HCT116 (cell line): ENCODE data around the gene SPOCD1. TPM values are rescaled to one million over a fixed set of nuclear protein-coding genes. Genes with fewer than 3 reads are reported as not detected.

Experiments
- ATAC-seq: fragments of 200-7000 bp; cut with Tn5 transposase; 2 replicates; pipeline ENCODE4 v1.9.1; 2020; ENCODE audit warnings: mild to moderate bottlenecking, moderate library complexity
- BruUV-seq: library from RNA; stranded (reverse); fragments of 400-500 nt; replicated peaks from 2 replicates; lab custom pipeline; 2021; lab: Mats Ljungman, UMichigan
- CTCF ChIA-PET: fragments of 300-600 bp; sonication (Branson Sonifier 250); formaldehyde crosslinking; loops from one replicate; lab custom pipeline; 2021; ENCODE audit warnings: antibody characterized with exemption; lab: Charles Lee
- POLR2A ChIA-PET: fragments of 300-600, 350-600 bp; sonication (Branson Sonifier 250); formaldehyde crosslinking; loops from one replicate; lab custom pipeline; 2021; ENCODE audit warnings: antibody characterized with exemption; lab: Charles Lee
- RAD21 ChIA-PET, 2 experiments: fragments of 300-600 bp; sonication (Branson Sonifier 250); formaldehyde crosslinking; loops; one replicate each; lab custom pipeline; 2023; ENCODE audit warnings: low total read pairs in 2 of 2; ENCODE audit not compliant: uncharacterized antibody in 2 of 2, unreplicated experiment in 2 of 2, low non-redundant PET in 1 of 2; lab: Charles Lee
- DNase-seq: peaks from one replicate; pipeline ENCODE4 v3.0.0-alpha.2; 2010; ENCODE audit warnings: low read depth, low spot score
- H2AFZ ChIP-seq: fragments of 200-600 bp; shearing (Covaris generic), sonication (generic); 2 replicates; pipeline ENCODE4 v1.6.1; 2017; ENCODE audit warnings: low read depth, mixed run types, mixed read lengths, antibody characterized with exemption, low read length; ENCODE audit not compliant: poor library complexity, severe bottlenecking
- H3K27ac ChIP-seq: 2 replicates; pipeline ENCODE4 v1.5.1; 2012; ENCODE audit warnings: low read depth, low read length
- H3K27me3 ChIP-seq: fragments of 200-600 bp; sonication (generic); 2 replicates; pipeline ENCODE4 v1.6.1; 2016; ENCODE audit warnings: mixed run types, low read length, mixed read lengths; ENCODE audit not compliant: insufficient read depth
- H3K36me3 ChIP-seq, 2 experiments: fragments of 200-500 bp in 1 of 2; fragments of 200-600 bp in 1 of 2; sonication (Bioruptor generic) in 1 of 2; sonication (generic) in 1 of 2; 2 replicates each; pipeline versions ENCODE4 v1.5.1 to v1.6.1; 2014 to 2016; ENCODE audit warnings: low read length in 2 of 2, inconsistent platforms in 1 of 2, mixed read lengths in 1 of 2, mixed run types in 1 of 2; ENCODE audit not compliant: insufficient read depth in 2 of 2, control insufficient read depth in 1 of 2
- H3K4me1 ChIP-seq, 2 experiments: fragments of 200-600 bp in 1 of 2; sonication (generic) in 1 of 2; 2 replicates each; pipeline versions ENCODE4 v1.5.1 to v1.6.1; 2012 to 2017; ENCODE audit warnings: low read length in 2 of 2, inconsistent platforms in 1 of 2, mild to moderate bottlenecking in 1 of 2, mixed read lengths in 1 of 2, mixed run types in 1 of 2, moderate library complexity in 1 of 2; ENCODE audit not compliant: insufficient read depth in 2 of 2, control insufficient read depth in 1 of 2
- H3K4me2 ChIP-seq: fragments of 200-600 bp; sonication (generic); 2 replicates; pipeline ENCODE4 v1.6.1; 2017; ENCODE audit warnings: mixed run types, low read length, mixed read lengths
- H3K4me3 ChIP-seq, 2 experiments: fragments of 200-600 bp in 1 of 2; sonication (generic) in 1 of 2; replicated peaks in 1 of 2; 2 replicates each; pipeline ENCODE4 v1.5.1; 2011 to 2016; ENCODE audit warnings: low read length in 2 of 2, control low read depth in 1 of 2, low read depth in 1 of 2, mild to moderate bottlenecking in 1 of 2, mixed read lengths in 1 of 2, mixed run types in 1 of 2
- H3K79me2 ChIP-seq: fragments of 200-600 bp; sonication (generic); 2 replicates; pipeline ENCODE4 v1.6.1; 2017; ENCODE audit warnings: mild to moderate bottlenecking, mixed run types, low read length, moderate library complexity, mixed read lengths; ENCODE audit not compliant: insufficient read depth
- H3K9ac ChIP-seq: fragments of 200-600 bp; sonication (generic); 2 replicates; pipeline ENCODE4 v1.6.1; 2016; ENCODE audit warnings: low read length, mixed read lengths
- H3K9me2 ChIP-seq: fragments of 200-600 bp; sonication (generic), shearing (Covaris generic); 2 replicates; pipeline ENCODE4 v1.6.1; 2017; ENCODE audit warnings: mixed run types, mild to moderate bottlenecking, moderate library complexity; ENCODE audit not compliant: insufficient read depth
- H3K9me3 ChIP-seq, 2 experiments: fragments of 200-500 bp in 1 of 2; fragments of 200-600 bp in 1 of 2; sonication (Bioruptor generic) in 1 of 2; sonication (generic) in 1 of 2; 2 replicates each; pipeline ENCODE4 v1.6.1; 2014 to 2017; ENCODE audit warnings: low read length in 2 of 2, mixed read lengths in 2 of 2, inconsistent platforms in 1 of 2, low read depth in 1 of 2, mild to moderate bottlenecking in 1 of 2, mixed run types in 1 of 2, moderate library complexity in 1 of 2; ENCODE audit not compliant: control insufficient read depth in 1 of 2, insufficient read depth in 1 of 2
- H4K20me1 ChIP-seq: fragments of 200-600 bp; sonication (generic), shearing (Covaris generic); 2 replicates; pipeline ENCODE4 v1.6.1; 2017; ENCODE audit warnings: mixed run types, mild to moderate bottlenecking, moderate library complexity; ENCODE audit not compliant: insufficient read depth
- CBX3 ChIP-seq: IDR thresholded peaks from 2 replicates; pipeline ENCODE4 v1.6.1; 2012; ENCODE audit warnings: low read depth
- EZH2 ChIP-seq: fragments of 200-600 bp; sonication (generic); IDR thresholded peaks from 2 replicates; pipeline ENCODE4 v1.6.1; 2017; ENCODE audit warnings: antibody characterized with exemption, mixed run types
- RAD21 ChIP-seq: IDR thresholded peaks from 2 replicates; pipeline ENCODE4 v1.6.1; 2012; ENCODE audit warnings: low read depth, mild to moderate bottlenecking
- REST ChIP-seq: IDR thresholded peaks from 2 replicates; pipeline ENCODE4 v1.6.1; 2012; ENCODE audit warnings: low read depth
- SIN3A ChIP-seq: IDR thresholded peaks from 2 replicates; pipeline ENCODE4 v1.6.1; 2012; ENCODE audit warnings: low read depth
- YY1 ChIP-seq: IDR thresholded peaks from 2 replicates; pipeline ENCODE4 v1.6.1; 2011; ENCODE audit warnings: low read length, low read depth, moderate library complexity, mild to moderate bottlenecking; ENCODE audit not compliant: insufficient replicate concordance; ENCODE audit errors: extremely low read depth
- ZFX ChIP-seq: fragments of 450-650 bp; IDR thresholded peaks from 2 replicates; pipeline ENCODE4 v1.6.1; 2017
- ZNF274 ChIP-seq: fragments of 200-500 bp; sonication (Bioruptor generic); IDR thresholded peaks from 2 replicates; pipeline ENCODE4 v1.6.1; 2014; ENCODE audit warnings: mild to moderate bottlenecking, low read depth, low read length, inconsistent platforms
- intact Hi-C: fragments of 100-400 bp; cut with micrococcal nuclease; formaldehyde crosslinking; loops from 2 replicates; pipeline ENCODE4 v1.10.0; 2022
- total RNA-seq: library from RNA; stranded (reverse); gene quantifications from one replicate; pipeline ENCODE4 v1.2.1, GENCODE V29; 2021; ENCODE audit not compliant: unreplicated experiment
- TF ChIP-seq, protein P1 (sequence below), 3 experiments: fragments of 200-600 bp in 1 of 3; sonication (generic) in 1 of 3; IDR thresholded peaks in 2 of 3; conservative IDR thresholded peaks in 1 of 3; 2 replicates each; pipeline ENCODE4 v1.5.1; 2012 to 2017; ENCODE audit warnings: low read depth in 2 of 3, low read length in 2 of 3, antibody characterized with exemption in 1 of 3, borderline replicate concordance in 1 of 3, control low read depth in 1 of 3, mild to moderate bottlenecking in 1 of 3, mixed read lengths in 1 of 3, mixed run types in 1 of 3, moderate library complexity in 1 of 3; ENCODE audit not compliant: insufficient read depth in 1 of 3
- TF ChIP-seq, protein P2 (sequence below): IDR thresholded peaks from 2 replicates; pipeline ENCODE4 v1.6.1; 2011; ENCODE audit warnings: mild to moderate bottlenecking, low read length, moderate library complexity; ENCODE audit not compliant: insufficient replicate concordance; ENCODE audit errors: extremely low read depth

SPOCD1 gene
- total RNA-seq, 1 experiment from 2014 or later, result 5.0 TPM

DNA sequence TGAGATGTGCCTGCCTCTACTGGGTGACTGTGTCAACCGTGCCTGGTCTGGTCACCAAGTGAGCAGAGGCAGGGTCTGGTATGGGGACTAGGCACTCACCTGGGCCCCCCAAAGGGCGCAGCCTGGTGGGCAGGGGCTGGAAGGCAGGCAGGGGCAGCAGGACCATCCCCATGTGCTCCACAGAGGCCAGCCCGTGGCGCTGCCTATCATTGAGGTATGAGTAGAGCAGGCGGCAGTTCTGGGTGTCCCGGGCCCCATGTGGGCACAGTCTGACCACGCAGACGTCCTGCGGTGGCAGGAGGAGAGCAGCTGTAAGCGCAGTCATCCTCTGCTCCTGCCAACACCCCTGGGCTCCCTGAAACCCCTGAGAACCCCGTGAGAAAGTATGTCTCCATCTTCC, 23.7 kb downstream of the SPOCD1 start:
- no peaks in the 10 kb centered on the region for H3K36me3 ChIP-seq
- POLR2A ChIA-PET, result no interaction called here
- no peak for TF ChIP-seq RAD21
- TF ChIP-seq, protein P1, sequence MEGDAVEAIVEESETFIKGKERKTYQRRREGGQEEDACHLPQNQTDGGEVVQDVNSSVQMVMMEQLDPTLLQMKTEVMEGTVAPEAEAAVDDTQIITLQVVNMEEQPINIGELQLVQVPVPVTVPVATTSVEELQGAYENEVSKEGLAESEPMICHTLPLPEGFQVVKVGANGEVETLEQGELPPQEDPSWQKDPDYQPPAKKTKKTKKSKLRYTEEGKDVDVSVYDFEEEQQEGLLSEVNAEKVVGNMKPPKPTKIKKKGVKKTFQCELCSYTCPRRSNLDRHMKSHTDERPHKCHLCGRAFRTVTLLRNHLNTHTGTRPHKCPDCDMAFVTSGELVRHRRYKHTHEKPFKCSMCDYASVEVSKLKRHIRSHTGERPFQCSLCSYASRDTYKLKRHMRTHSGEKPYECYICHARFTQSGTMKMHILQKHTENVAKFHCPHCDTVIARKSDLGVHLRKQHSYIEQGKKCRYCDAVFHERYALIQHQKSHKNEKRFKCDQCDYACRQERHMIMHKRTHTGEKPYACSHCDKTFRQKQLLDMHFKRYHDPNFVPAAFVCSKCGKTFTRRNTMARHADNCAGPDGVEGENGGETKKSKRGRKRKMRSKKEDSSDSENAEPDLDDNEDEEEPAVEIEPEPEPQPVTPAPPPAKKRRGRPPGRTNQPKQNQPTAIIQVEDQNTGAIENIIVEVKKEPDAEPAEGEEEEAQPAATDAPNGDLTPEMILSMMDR (IDR thresholded peaks at IDR 0.05 in 2 of 3, conservative IDR thresholded peaks at IDR 0.05 in 1 of 3; ENCODE audit: borderline replicate concordance in 1 of 3, insufficient read depth in 1 of 3, low read depth in 2 of 3, low read length in 2 of 3), result no peak
- TF ChIP-seq YY1, result no peak
- TF ChIP-seq, protein P2, sequence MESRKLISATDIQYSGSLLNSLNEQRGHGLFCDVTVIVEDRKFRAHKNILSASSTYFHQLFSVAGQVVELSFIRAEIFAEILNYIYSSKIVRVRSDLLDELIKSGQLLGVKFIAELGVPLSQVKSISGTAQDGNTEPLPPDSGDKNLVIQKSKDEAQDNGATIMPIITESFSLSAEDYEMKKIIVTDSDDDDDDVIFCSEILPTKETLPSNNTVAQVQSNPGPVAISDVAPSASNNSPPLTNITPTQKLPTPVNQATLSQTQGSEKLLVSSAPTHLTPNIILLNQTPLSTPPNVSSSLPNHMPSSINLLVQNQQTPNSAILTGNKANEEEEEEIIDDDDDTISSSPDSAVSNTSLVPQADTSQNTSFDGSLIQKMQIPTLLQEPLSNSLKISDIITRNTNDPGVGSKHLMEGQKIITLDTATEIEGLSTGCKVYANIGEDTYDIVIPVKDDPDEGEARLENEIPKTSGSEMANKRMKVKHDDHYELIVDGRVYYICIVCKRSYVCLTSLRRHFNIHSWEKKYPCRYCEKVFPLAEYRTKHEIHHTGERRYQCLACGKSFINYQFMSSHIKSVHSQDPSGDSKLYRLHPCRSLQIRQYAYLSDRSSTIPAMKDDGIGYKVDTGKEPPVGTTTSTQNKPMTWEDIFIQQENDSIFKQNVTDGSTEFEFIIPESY, result no peak
- TF ChIP-seq SIN3A, result no peak
- TF ChIP-seq ZNF274, result no peak
- no peak for TF ChIP-seq REST
- TF ChIP-seq EZH2, result no peak
- TF ChIP-seq CBX3, result no peak
- no peak for TF ChIP-seq ZFX
- CTCF ChIA-PET, result interaction anchor here (1.4 to 1.6 kb wide), 2 partner anchors 128 to 172 kb away, joined by 4 read pairs; no protein-coding TSS in a partner anchor
- peaks cover 3 to 32% of the 10 kb centered on the region in 2 experiments; a peak in 3 of 4 replicates for H3K4me1 ChIP-seq
- intact Hi-C loops, result no loop called here
- H3K79me2 ChIP-seq, result no peaks in the 10 kb centered on the region
- no TSS peak for BruUV-seq
- no peak overlapping the region for H3K27ac ChIP-seq
- ATAC-seq, result no peak
- H3K9me3 ChIP-seq, result no peaks in the 10 kb centered on the region
- H3K4me3 ChIP-seq, result no peak overlapping the region
- no peaks in the 10 kb centered on the region for H4K20me1 ChIP-seq
- no peak overlapping the region for H2AFZ ChIP-seq
- H3K27me3 ChIP-seq, result no peaks in the 10 kb centered on the region
- H3K4me2 ChIP-seq, result no peak overlapping the region
- no peak overlapping the region for H3K9ac ChIP-seq
- RAD21 ChIA-PET, result no interaction called here
- DNase-seq, result no peak
- no peaks in the 10 kb centered on the region for H3K9me2 ChIP-seq
